Smooth muscle cell of the brain vasculature (primary cell): ENCODE measurements around the gene ATP2B2.

Experiments used
- DNase-seq: peaks from one replicate; pipeline ENCODE4 v3.0.0-alpha.2; 2012; ENCODE audit warnings: low read depth, low spot score

The ATP2B2 gene

DNA sequence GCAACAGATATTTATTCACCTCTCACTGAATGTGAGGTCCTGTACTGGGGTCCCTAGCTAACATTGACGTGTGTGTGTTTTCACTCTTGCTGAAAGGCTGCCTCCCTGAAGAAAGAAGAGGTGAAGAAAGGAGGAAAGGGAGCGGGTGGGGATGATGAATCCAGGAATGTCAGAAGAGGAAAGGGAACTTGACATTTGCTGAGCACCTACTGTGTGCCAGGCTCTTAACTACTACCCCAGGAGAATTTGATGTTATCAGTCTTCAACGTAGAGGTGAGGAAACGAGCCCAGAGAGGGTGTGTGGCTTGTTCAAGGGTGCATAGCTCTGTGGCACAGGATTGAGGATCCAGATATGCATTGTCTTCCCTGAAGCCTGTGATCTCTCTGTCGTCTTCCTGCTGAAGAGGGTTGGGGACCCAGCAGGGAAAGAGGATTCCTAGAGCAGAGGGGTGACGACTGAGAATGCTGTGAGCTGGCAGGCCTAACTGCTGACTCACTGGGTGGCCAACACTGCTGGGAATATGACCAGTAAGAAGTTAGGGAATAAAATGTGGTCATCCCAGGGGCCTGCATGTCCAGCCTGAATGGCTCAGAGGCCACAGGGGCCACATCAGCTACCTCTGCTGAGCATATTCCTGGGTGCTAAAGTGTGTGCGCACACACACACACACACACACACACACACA is 6.6 kb upstream of the ATP2B2 start:
- no peak for DNase-seq

DNA sequence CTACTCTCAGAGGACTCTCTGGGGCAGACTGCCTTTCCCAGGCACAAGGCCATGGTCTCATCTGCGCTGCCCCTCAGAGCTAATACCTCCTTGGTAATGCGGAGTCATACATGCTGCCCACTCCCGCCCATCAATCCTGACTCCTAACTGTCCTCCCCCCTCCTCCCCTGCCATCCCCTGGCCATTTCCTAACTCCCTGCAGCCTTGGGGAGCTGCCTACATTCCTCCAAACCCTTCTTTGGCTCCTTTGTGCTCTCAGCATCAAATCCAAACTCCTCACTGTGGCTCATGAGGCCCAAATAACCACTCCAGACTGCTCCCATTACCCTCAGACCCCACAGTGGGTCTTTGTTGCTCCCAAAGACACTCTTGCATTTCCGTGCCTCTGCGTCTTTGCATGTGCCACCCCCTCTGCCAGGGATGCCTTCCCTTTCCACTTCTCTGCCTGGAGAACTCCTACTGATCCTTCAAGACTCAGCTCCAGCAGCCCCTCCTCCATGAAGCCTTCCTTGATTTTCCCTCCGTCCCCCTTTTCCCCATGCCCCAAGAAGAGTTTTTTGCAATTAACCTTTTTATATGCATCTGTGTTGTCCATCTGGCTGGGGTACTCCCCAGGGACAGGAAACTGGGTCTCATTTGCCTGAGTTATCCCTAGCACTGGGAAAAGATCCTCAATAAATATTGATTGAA is 5.5 kb upstream of the ATP2B2 start:
- DNase-seq = no peak

DNA sequence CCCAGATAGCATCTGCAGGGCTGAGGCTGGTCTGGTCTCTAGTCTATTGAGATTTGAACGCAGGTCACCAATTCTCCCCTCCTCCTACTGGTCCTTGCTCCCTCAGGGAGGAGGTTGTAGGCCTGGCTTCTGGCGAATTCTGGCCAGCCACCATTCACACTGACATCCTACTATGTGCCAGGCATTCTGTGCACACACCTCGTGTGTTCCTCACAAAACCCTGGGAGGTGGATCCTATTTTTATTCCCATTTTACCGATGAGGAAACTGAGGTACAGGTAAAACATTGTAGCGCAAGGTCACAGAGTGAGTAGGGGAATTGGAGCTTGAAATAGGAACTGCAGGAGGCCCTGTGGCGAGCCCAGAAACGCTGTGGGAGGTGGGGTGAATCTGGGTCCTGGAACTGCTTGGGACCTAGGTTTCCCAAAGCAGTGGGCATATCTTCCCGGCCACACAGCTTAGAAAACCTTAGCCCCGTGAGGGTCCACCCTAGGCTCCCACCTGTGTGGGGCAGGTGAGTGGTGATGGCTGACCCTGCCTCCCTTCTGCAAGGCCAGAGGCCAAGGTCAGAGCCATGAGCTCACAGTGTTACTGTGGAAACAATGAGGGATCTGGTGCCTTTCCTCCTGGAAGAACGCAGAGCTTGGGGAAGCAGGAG is 4.8 kb upstream of the ATP2B2 start:
- DNase-seq = no peak

DNA sequence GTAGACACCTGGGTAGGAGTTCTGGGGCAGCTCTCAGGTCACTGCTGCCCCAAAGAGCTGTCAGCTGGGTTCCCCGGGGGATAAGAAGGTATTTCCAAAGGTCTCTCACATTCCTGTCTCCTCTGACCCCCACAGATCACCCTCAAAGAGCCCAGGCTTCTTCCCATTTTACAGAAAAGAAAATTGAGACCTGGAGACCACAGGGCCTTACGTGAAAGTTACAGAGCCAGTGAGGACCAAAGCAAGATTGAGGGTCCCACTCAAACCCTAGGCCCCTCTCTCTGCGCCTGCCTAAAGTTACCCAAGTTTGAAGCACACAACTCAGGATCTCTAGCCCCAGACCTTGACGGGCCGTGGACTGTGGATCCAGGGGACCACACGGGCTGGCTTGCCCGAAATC is 3.9 kb upstream of the ATP2B2 start:
- no peak for DNase-seq

DNA sequence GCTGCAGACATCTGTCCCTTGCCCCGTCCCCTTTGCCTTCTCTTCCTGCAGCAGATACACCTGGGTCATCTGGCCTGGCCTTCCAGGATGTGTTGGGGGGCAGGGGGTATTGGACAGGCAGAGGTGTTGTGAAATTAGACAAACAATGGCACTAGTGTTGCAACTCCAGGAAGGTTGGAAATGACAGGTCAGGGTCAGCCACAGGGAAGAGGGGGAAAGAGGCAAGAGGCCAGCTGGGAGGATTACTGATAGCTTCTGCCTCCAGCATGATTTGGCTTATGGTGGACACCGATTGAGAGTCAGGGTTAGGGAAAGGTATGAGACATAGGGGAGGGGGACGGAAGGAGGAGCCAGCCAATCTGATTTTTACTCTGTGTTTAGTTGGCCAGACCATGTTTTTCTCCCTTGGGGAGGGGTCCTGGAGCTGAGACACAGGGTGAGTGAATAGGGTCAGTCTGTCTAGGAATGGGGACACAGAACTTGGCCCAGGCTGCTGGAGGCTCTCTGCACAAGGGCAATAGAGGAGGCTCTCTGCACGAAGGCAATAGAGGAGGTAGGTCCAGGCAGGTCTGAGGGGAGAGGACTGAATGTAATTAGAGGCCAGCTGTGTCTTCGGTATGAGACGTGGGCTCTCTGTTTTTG is 3.4 kb upstream of the ATP2B2 start:
- DNase-seq = no peak

DNA sequence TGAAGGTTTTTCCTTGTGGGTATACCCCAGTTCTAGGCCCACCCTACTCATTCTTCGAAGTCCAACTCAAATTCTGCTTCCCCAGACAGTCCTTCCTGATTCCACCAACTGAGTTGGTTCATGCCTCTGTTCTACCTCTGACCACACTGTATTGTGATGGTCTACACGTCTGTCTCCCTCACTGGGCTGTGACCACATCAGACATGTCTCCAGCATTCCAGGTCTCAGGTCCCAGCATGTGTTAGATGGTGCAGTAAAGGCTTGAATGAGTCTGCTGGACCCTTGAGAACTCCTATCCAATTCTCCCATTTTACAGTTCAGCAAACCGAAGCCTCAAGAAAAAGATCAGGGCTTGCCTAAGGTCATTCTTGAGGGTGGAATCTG is 2.8 kb upstream of the ATP2B2 start:
- no peak for DNase-seq

DNA sequence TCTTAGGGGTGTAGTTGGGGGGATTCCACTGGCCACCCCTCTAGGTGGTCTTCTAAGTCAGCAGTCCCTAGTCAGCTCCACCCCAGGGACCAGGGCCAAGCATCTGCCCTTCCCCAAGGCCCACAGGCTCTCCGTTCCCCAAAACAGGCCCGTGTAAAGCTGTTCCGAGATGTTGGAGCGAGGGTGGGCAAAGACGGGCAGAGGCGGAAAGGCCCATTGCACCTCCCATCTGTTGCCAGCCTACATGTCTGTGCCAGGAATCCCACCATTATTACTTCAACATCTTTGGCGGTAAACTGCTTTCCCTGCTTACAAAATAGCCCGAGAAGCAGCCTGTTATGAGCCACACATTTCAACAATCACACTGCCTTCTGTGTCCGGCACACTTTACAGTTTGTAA is 1.9 kb upstream of the ATP2B2 start:
- DNase-seq = no peak

DNA sequence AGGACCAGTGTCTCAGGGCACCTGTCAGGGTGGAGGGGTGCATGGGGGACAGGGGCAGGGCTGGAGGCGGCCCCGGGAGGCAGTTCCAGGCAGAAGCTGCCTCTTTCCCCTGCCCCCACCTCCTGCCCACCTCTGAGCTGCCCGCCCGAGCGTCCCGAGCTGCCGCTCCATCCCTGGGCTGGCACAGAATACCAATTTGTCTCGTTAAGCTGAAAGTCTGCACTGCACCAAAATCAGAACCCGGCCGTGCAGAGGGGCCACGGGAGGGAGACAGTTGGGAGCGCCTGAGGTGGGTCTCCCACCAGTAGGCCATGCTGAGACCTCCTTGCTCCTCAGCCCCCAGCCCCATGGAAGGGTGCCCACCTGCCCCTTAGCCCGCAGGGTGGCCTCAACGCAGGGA is 1.3 kb upstream of the ATP2B2 start:
- no peak for DNase-seq

DNA sequence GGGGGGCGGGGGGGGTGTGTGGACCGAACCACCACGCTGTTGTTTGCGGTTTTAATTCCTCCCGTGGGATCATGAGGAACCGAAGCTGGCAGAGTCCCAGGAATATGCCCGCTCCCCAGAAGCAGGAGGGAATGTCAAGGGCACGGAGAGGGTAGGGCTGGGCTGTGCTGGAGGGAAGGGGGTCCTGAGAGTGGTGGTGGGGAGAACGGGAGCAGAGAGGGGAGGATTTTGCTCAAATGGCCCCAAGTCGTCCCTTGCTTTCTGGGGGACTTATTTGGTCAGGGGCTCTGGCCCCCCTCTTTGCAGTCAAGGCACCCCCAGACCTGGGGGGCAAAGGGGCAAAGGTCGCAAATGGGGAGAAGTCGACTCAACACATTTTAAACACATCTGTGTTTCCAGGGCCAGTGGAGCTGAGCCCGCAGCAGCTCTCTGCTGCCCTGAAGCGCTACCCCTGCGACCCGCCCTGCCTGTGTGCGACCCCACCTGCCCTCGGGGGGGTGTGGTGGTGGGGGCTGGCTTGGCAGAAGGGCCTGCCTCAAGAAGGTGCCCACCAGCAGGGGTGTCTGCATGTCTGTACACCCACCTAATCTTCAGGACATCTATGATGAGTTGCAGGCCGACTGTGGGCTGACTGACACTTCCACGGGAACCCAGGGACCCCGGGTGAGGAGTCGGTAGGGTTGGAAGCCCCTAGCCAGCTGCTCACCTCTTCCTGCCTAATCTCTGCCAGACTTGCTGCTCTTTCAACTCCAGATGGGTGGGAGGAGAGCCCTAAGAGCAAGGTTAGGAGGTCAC is 602 bp upstream of the ATP2B2 start:
- no peak for DNase-seq

DNA sequence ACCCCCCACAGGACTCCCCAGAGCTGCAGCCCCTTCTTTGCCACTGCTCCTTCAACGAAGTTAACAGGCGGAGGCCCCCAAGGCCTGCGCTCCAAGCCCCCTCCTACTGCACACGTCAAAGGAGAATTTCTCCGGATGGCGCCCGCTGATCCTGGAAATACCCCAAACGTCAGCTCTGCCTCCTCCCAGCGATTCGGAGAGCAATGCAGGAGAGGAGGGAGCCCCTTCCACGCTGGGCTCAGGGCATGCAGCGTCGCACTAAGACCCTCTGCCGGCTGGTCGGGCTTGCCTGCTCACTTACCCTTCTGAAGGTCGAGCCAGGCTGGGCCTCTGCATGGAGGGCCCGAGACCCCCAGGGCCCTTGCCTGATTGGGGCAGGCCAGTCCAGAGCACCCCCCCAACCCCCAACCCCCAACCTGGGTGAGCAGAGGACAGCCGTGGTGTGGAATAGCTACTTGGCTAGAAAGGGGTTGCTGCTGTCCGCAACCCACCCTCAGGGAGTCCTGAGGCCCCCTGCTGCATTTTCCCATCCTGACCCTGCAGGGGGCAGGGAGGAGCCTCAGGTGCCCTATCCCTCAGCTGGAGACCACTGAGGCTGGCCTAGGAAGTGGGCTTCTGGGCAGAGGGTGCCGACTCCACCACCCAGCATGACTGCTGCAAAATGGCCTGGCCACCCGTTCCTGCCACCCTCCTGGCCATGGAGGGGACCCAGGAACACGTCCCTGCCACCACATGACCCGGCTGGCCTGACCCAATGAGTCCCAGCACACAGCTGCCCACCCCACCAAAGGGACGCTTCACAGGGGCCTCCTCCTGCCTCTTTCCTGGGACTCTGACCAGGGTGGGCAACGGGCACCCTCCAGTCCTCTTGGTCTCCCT is 976 bp downstream of the ATP2B2 start:
- DNase-seq = no peak

DNA sequence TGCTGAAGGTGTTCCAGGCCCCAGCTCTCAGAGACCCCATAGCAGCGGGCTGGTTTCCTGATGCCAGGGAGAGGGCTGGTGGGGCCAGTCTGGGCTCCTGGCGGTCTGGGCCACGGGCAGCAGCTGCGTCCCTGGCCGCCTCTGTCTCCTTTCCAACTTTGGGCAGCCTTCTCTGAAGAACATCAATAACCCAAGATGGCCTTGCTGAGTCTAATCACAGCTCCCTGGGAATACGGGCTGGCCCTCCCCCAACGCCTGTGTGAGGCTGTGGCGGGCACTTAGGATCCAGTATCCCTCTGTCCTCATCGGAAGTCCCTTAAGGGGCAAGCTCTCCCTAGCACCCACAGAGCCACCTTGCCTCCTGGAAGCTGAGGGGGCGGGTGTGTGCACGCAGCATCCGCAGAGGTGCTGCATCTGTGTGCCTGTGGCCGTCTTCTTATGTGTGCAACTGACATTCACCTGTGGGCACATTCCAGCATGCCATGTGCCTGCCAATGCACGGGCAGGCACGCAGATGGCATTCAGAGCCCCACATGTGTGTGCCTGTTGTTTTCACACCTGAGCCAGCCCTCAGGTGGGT is 2.1 kb downstream of the ATP2B2 start:
- no peak for DNase-seq

DNA sequence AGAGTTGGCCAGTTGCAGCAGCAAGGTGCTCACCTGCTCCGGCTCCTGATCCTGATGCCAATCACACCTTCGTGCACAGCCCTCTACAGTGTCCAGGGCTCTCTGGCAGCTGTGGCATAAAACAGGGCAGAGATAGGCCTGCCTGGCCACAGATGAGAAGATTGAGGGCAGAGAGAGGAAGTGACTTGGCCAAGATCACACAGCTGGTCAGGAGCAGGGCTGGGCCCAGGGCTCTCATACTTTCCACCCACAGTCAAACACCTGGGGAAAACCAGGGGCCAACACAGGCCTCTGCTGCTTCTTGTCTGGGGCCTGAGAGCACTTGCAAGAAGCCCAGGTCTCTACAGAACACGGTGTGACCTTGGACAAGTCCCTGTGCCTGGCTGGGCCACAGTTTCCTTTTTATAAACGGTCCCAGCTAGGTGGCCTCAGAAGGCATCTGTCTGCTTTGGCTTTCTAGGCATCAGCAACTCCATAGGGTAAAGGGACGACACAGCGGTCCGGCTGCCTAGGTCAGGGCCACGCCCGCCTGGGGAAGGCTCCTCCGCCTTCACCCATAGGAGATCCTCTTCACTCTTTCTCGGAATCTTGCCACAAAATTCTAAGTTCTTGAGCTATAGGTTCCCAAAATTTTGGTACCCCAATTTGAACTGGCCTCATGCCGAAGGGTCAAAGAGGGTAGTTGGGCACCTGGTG is 3.1 kb downstream of the ATP2B2 start:
- DNase-seq = no peak

DNA sequence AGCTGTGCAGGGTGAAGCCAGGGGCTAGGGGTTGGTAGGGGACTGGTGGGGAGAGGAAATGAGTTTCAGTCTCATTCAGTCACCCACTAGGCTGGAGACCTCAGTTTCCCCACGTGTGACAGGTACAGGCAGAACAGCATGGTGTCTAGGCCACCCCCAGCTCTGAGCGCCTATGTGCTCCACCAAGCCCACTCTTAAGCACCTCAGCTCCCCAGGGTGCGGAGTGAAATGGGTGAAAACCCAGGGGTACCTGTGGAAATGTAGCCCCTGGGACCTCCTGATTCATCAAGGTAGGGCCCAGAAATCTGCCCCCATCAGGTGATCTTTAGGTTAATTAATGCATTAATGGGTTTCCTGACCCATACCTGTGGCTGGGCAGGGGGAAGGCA is 3.7 kb downstream of the ATP2B2 start:
- DNase-seq = no peak

DNA sequence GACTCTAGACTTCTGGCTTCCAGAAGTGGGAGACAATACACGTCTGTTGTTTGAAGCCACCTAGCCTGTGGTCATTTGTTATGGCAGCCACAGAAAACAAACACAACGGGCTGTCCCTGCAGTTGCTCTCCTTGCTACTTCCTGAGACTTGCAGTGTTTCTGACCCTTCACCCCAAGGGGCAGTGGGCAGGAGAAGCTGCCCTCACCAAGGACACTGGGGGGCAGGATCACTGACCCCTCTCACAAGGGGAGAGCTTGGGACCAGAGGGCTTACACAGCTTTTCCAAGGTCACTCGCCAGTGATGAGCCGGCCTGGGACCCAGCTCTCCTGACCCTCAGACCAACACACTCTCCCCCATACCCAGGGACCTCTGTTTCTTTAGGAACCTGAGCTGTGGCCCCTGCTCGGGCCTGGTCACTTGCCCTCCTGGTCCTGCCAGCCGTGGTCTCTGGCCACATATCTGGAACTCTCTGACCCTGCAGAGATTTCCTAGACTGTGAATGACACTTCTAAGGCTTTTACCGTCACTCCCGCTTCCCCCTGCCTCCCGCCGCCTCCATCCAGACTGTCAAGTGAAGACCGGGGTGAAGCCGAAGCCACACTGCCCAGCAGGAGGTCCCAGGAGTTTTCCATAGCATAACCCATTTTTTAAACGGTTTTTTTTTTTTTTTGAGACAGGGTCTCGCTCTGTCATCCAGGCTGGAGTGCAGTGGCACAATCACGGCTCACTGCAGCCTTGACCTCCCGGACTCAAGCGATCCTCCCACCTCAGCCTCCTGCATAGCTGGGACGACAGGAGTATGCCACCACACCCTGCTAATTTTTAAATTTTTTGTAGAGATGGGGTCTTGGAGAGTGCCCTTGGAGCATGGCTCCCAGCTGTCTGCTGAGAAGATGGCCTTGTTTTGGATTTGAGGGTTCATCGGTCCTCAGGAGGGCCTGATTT is 4.4 kb downstream of the ATP2B2 start:
- no peak for DNase-seq

DNA sequence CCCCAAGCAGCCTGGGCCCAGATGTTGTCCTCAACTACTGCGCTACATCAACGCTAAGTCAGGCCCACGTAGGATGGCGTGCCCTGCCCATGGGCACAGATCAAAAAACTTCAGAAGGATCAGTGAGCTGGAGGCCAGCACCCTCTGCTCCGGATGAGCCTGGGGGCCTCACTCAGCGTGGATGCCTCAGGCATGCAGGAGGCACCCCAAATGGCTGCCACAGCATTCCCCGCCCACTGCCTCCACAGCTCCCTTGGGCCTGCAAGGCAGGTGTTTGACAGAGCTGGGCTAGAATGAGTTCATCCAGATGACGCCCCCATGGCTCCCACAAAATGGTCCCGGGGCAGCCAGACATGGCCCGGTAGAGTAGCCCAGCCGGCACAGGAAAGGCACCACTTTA is 7.1 kb downstream of the ATP2B2 start:
- DNase-seq = no peak

DNA sequence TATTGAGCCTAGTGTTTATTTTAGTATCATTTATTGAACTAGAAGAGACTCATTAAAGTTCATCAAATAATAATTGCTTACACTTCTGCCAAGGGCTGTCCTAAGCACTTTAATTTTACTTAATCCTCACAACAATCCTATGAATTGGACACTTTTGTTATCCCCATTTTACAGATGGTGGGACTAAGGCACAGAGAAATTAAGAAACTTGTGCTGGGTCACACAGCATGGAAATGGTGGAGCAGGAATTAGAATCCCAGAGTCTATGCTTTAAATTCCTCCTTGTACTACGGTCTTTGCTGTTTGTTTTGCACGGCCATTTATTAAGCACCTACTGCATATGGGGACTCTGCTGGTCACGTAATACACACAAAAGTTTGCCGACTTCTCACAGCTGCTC is 7.9 kb downstream of the ATP2B2 start:
- no peak for DNase-seq

DNA sequence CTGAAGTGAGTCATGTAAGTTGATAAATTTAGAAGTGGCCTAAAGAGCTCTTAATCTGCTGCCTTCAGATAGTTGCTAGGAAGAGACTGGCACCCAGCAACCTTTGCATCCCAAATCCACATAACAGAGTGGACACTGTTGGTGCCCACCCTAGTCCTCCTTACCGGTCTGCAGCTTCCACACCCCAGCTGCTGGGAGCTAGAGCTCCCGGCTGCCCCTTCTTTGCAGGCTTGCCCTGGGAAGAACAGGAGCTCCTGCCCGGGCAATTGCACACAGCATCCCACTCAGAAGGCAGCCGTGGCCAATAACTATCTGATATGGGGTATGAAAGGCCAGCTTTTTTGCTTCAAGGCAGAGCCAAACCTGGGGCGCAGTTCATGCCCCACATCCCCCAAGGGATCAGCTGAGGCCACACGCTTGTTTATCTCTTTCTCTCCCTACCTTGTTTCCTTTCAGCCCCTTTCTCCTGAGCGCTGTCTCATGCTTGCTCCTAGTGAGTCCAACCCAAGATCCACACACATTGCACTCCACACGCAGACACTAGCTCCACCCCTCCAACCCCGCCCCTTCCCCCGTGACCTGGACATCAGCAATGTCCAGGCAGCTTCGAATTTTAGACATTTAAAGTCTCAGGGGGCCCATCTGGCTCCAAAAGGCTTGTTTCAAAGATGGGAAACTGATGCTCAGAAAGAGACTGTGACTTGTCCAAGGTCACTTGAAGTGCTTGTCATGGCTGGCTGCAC is 9.1 kb downstream of the ATP2B2 start:
- no peak for DNase-seq

DNA sequence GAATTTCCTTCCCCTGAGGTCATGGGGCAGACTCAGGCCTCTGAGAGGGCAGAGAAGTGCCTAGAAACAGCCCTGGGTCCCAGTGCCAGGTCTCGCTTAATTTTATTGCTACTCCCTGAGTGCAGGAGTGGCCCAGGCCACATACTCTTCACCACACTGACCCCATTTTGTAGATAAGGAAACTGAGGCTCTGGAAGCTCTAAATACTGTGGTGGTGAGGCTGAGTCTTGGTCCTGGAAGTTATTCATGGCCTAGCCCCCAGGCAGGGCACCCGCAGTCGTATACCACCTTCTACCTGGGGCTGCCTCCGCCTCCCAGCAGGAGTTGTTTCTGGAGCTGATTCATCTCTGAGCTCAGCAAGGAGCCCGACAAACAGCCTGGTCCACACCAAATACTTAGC is 9.8 kb downstream of the ATP2B2 start:
- no peak for DNase-seq
